ENCODE results near the gene KIAA1328.
"Not testable (repeated sequence)": the region's sequence is repeated elsewhere in the genome, so short reads cannot be mapped to it uniquely, and the experiment has no call there.

The KIAA1328 gene

GRCh38 chr18:36893227-36893626 is 64.3 kb downstream of the KIAA1328 start:
- no peak overlapping the region for H3K4me3 ChIP-seq
- no peak for TF ChIP-seq Cebpa-rat (IDR thresholded peaks at IDR 0.05)
- peaks cover 11% of the 10 kb centered on the region for H3K4me1 ChIP-seq
- H3K9ac ChIP-seq: no peak overlapping the region
- no peak overlapping the region for H3K27ac ChIP-seq
- no peaks in the 10 kb centered on the region for H3K27me3 ChIP-seq
- no peaks in the 10 kb centered on the region for H3K9me3 ChIP-seq
- no peak overlapping the region for H3K4me2 ChIP-seq
- H4K20me1 ChIP-seq: no peaks in the 10 kb centered on the region
- H3K36me3 ChIP-seq: no peaks in the 10 kb centered on the region

GRCh38 chr18:36895606-36896005 is 66.7 kb downstream of the KIAA1328 start:
- TF ChIP-seq Cebpa-rat (IDR thresholded peaks at IDR 0.05): no peak
- Histone ChIP-seq H3K27ac (no peak overlapping the region), H3K4me1 (no peaks in the 10 kb centered on the region), H3K4me2 (no peak overlapping the region), H3K4me3 (no peak overlapping the region), H3K27me3 (no peaks in the 10 kb centered on the region), H3K9me3 (0 out of 2 replicates have a peak, but pooled peaks cover 4% of the 10 kb centered on the region), H4K20me1 (no peaks in the 10 kb centered on the region), H3K36me3 (no peaks in the 10 kb centered on the region), H3K9ac (no peak overlapping the region)

- no peak overlapping the region for H3K9ac ChIP-seq
- H3K4me3 ChIP-seq: no peak overlapping the region
- no peaks in the 10 kb centered on the region for H3K36me3 ChIP-seq
- H3K4me1 ChIP-seq: no peaks in the 10 kb centered on the region
- H3K4me2 ChIP-seq: no peak overlapping the region
- no peaks in the 10 kb centered on the region for H4K20me1 ChIP-seq
- no peak overlapping the region for H3K27ac ChIP-seq
- no peak for TF ChIP-seq Cebpa-rat (IDR thresholded peaks at IDR 0.05)
- 0 out of 2 replicates have a peak, but pooled peaks cover 4% of the 10 kb centered on the region for H3K9me3 ChIP-seq
- no peaks in the 10 kb centered on the region for H3K27me3 ChIP-seq
These were observed 68.3 kb downstream of the KIAA1328 start for GRCh38 chr18:36897253-36897652.

- Histone ChIP-seq H4K20me1 (no peaks in the 10 kb centered on the region), H3K4me1 (no peaks in the 10 kb centered on the region), H3K4me3 (no peak overlapping the region), H3K9me3 (0 out of 2 replicates have a peak, but pooled peaks cover 4% of the 10 kb centered on the region), H3K9ac (no peak overlapping the region), H3K27me3 (no peaks in the 10 kb centered on the region), H3K27ac (no peak overlapping the region), H3K36me3 (no peaks in the 10 kb centered on the region), H3K4me2 (no peak overlapping the region)
- TF ChIP-seq Cebpa-rat (IDR thresholded peaks at IDR 0.05): no peak
These were observed 70.4 kb downstream of the KIAA1328 start for GRCh38 chr18:36899289-36899688.

- H3K4me2 ChIP-seq: no peak overlapping the region
These were observed 71.5 kb downstream of the KIAA1328 start for GRCh38 chr18:36900466-36900865.

GRCh38 chr18:36901277-36901701 is 72.4 kb downstream of the KIAA1328 start:
- Histone ChIP-seq H3K27me3 (no peaks in the 10 kb centered on the region), H3K9ac (no peak overlapping the region), H3K27ac (no peak overlapping the region), H3K4me2 (no peak overlapping the region), H3K4me3 (no peak overlapping the region), H4K20me1 (no peaks in the 10 kb centered on the region), H3K36me3 (no peaks in the 10 kb centered on the region), H3K4me1 (no peaks in the 10 kb centered on the region), H3K9me3 (0 out of 2 replicates have a peak, but pooled peaks cover 4% of the 10 kb centered on the region)
- no peak for TF ChIP-seq Cebpa-rat (IDR thresholded peaks at IDR 0.05)

More at GRCh38 chr18:36900466-36900865, 71.5 kb downstream of the KIAA1328 start:
- Histone ChIP-seq H3K4me1 (no peaks in the 10 kb centered on the region), H3K9ac (no peak overlapping the region), H3K4me3 (no peak overlapping the region), H3K9me3 (0 out of 2 replicates have a peak, but pooled peaks cover 4% of the 10 kb centered on the region), H3K27me3 (no peaks in the 10 kb centered on the region), H3K36me3 (no peaks in the 10 kb centered on the region), H4K20me1 (no peaks in the 10 kb centered on the region), H3K27ac (no peak overlapping the region)
- TF ChIP-seq Cebpa-rat (IDR thresholded peaks at IDR 0.05): no peak

- Histone ChIP-seq H3K4me1 (no peaks in the 10 kb centered on the region), H3K9me3 (0 out of 2 replicates have a peak, but pooled peaks cover 4% of the 10 kb centered on the region), H3K9ac (no peak overlapping the region), H3K4me3 (no peak overlapping the region), H3K36me3 (no peaks in the 10 kb centered on the region), H3K27me3 (no peaks in the 10 kb centered on the region), H3K27ac (no peak overlapping the region), H3K4me2 (no peak overlapping the region), H4K20me1 (no peaks in the 10 kb centered on the region)
- no peak for TF ChIP-seq Cebpa-rat (IDR thresholded peaks at IDR 0.05)
These were observed 74.4 kb downstream of the KIAA1328 start for GRCh38 chr18:36903215-36903928.

GRCh38 chr18:36905571-36905970 is 76.6 kb downstream of the KIAA1328 start:
- H3K9ac ChIP-seq: no peak overlapping the region
- no peaks in the 10 kb centered on the region for H3K27me3 ChIP-seq
- H3K4me2 ChIP-seq: no peak overlapping the region
- no peaks in the 10 kb centered on the region for H3K9me3 ChIP-seq
- H3K27ac ChIP-seq: no peak overlapping the region
- no peaks in the 10 kb centered on the region for H3K4me1 ChIP-seq
- no peaks in the 10 kb centered on the region for H4K20me1 ChIP-seq
- no peak overlapping the region for H3K4me3 ChIP-seq
- no peaks in the 10 kb centered on the region for H3K36me3 ChIP-seq
- TF ChIP-seq Cebpa-rat (IDR thresholded peaks at IDR 0.05): no peak

- not testable (repeated sequence) for H4K20me1 ChIP-seq, H3K27me3 ChIP-seq
These were observed 80.4 kb downstream of the KIAA1328 start for GRCh38 chr18:36909282-36909681.

GRCh38 chr18:36912887-36913286 is 84.0 kb downstream of the KIAA1328 start:
- Histone ChIP-seq H3K36me3 (no peaks in the 10 kb centered on the region), H3K9ac (0 out of 2 replicates have a peak overlapping the region, but pooled peaks have one; percentile 15), H3K27ac (peak overlapping the region; percentile 52; the same call in 1 of the 2 replicates), H4K20me1 (no peaks in the 10 kb centered on the region), H3K4me3 (no peak overlapping the region), H3K9me3 (no peaks in the 10 kb centered on the region), H3K27me3 (no peaks in the 10 kb centered on the region), H3K4me2 (peak overlapping the region; percentile 53), H3K4me1 (peaks cover 13% of the 10 kb centered on the region)
- TF ChIP-seq Cebpa-rat (IDR thresholded peaks at IDR 0.05): no peak

More at GRCh38 chr18:36909282-36909681, 80.4 kb downstream of the KIAA1328 start:
- not testable (repeated sequence) for H3K36me3 ChIP-seq, H3K9me3 ChIP-seq, H3K4me2 ChIP-seq, H3K4me3 ChIP-seq, H3K27ac ChIP-seq, H3K9ac ChIP-seq
- peaks cover 13% of the 10 kb centered on the region for H3K4me1 ChIP-seq
